HepG2 (cell line): ENCODE data around the gene CIAO2B. TPM values are rescaled to one million over a fixed set of nuclear protein-coding genes. Genes with fewer than 3 reads are reported as not detected.
A peak's percentile ranks its signal among the peaks of the same experiment; 100 is the strongest.

Experiments
- ARID4A ChIP-seq: sonication (generic); formaldehyde crosslinking; IDR thresholded peaks from 2 replicates; pipeline ENCODE4 v1.5.0; 2020; ENCODE audit warnings: mild to moderate bottlenecking, missing genetic modification reagents, borderline replicate concordance
- BHLHE40 ChIP-seq: IDR thresholded peaks from 2 replicates; pipeline ENCODE4 v1.6.1; 2011; ENCODE audit warnings: low read length, improper control_type of control experiment
- BORCS8-MEF2B ChIP-seq: sonication (generic); formaldehyde crosslinking; IDR thresholded peaks from 2 replicates; pipeline ENCODE4 v1.8.0; 2022; ENCODE audit warnings: mild to moderate bottlenecking, missing genetic modification reagents
- EEA1 ChIP-seq: sonication (generic); formaldehyde crosslinking; IDR thresholded peaks from 2 replicates; pipeline ENCODE4 v1.5.1; 2020; ENCODE audit warnings: mild to moderate bottlenecking, missing genetic modification reagents, borderline replicate concordance
- ESRRA ChIP-seq: sonication (generic); formaldehyde crosslinking; IDR thresholded peaks from 2 replicates; pipeline ENCODE4 v1.5.1; 2020; ENCODE audit warnings: mild to moderate bottlenecking, low read depth, missing genetic modification reagents
- KLF13 ChIP-seq: sonication (generic); formaldehyde crosslinking; IDR thresholded peaks from 2 replicates; pipeline ENCODE4 v1.4.0; 2020; ENCODE audit warnings: mild to moderate bottlenecking, missing genetic modification reagents
- MED1 ChIP-seq: sonication (generic); formaldehyde crosslinking; IDR thresholded peaks from 2 replicates; pipeline ENCODE4 v1.4.0; 2020; ENCODE audit warnings: missing genetic modification reagents
- MIER3 ChIP-seq: IDR thresholded peaks from 2 replicates; pipeline ENCODE4 v1.6.1; 2016; ENCODE audit warnings: missing compliant biosample characterization, borderline replicate concordance
- MTF1 ChIP-seq: sonication (generic); formaldehyde crosslinking; IDR thresholded peaks from 2 replicates; pipeline ENCODE4 v1.5.0; 2020; ENCODE audit warnings: missing genetic modification reagents
- NAIF1 ChIP-seq: sonication (generic); formaldehyde crosslinking; IDR thresholded peaks from 2 replicates; pipeline ENCODE4 v1.5.0; 2020; ENCODE audit warnings: mild to moderate bottlenecking, missing genetic modification reagents, borderline replicate concordance
- NCOA1 ChIP-seq: sonication (generic); formaldehyde crosslinking; IDR thresholded peaks from 2 replicates; pipeline ENCODE4 v1.9.0; 2021; ENCODE audit warnings: missing genetic modification reagents
- NCOA2 ChIP-seq: sonication (generic); formaldehyde crosslinking; IDR thresholded peaks from 2 replicates; pipeline ENCODE4 v1.8.0; 2022; ENCODE audit warnings: inconsistent platforms
- REST ChIP-seq, 2 experiments: IDR thresholded peaks; 2 replicates each; pipeline ENCODE4 v1.6.1; 2011 to 2012; ENCODE audit warnings: low read length in 2 of 2, borderline replicate concordance in 1 of 2, low read depth in 1 of 2, mild to moderate bottlenecking in 1 of 2, moderate library complexity in 1 of 2
- SRF ChIP-seq: IDR thresholded peaks from 2 replicates; pipeline ENCODE4 v1.6.1; 2011; ENCODE audit warnings: mild to moderate bottlenecking, low read depth, low read length, moderate library complexity
- SRSF4 ChIP-seq: fragments of 200-400 bp; formaldehyde crosslinking; IDR thresholded peaks from one replicate; pipeline ENCODE4 v1.6.1; 2018; ENCODE audit warnings: mild to moderate bottlenecking, low read depth, low read length, moderate library complexity; ENCODE audit not compliant: poor library complexity, severe bottlenecking
- ZFP1 ChIP-seq: IDR thresholded peaks from 2 replicates; pipeline ENCODE4 v1.6.1; 2016
- ZNF383 ChIP-seq: sonication (generic); formaldehyde crosslinking; IDR thresholded peaks from 2 replicates; pipeline ENCODE4 v1.4.0; 2020; ENCODE audit warnings: missing genetic modification reagents, mild to moderate bottlenecking, borderline replicate concordance
- ZNF530 ChIP-seq: sonication (generic); formaldehyde crosslinking; IDR thresholded peaks from 2 replicates; pipeline ENCODE4 v1.5.0; 2020; ENCODE audit warnings: low read depth, mild to moderate bottlenecking, missing genetic modification reagents
- ZNF557 ChIP-seq: sonication (generic); formaldehyde crosslinking; IDR thresholded peaks from 2 replicates; pipeline ENCODE4 v1.4.0; 2020; ENCODE audit warnings: missing genetic modification reagents
- ZNF672 ChIP-seq: sonication (generic); formaldehyde crosslinking; IDR thresholded peaks from 2 replicates; pipeline ENCODE4 v1.8.1; 2022; ENCODE audit warnings: missing genetic modification reagents
- ZNF737 ChIP-seq: sonication (generic); formaldehyde crosslinking; IDR thresholded peaks from 2 replicates; pipeline ENCODE4 v1.5.0; 2020; ENCODE audit warnings: missing genetic modification reagents, mild to moderate bottlenecking, borderline replicate concordance
- ZNF839 ChIP-seq: sonication (generic); formaldehyde crosslinking; IDR thresholded peaks from 2 replicates; pipeline ENCODE4 v1.4.0; 2020; ENCODE audit warnings: missing genetic modification reagents, mild to moderate bottlenecking, borderline replicate concordance
- polyA plus RNA-seq, 8 experiments: library from polyadenylated mRNA; depleted of rRNA in 3 of 8; stranded (reverse) in 7 of 8; unstranded in 1 of 8; fragments of >200 nt; fragmentation: Illumina TruSeq in 4 of 8; extraction: Trizol in 4 of 8; gene quantifications; 2 replicates each; pipeline versions ENCODE4 v1.2.1 to v1.2.3, GENCODE V29; 2011 to 2016; ENCODE audit warnings: low read depth in 4 of 8, missing spikeins in 1 of 8, mixed read lengths in 1 of 8; ENCODE audit not compliant: insufficient read depth in 1 of 8
- total RNA-seq, 5 experiments: library from RNA; depleted of rRNA; stranded (reverse); fragments of >200 nt; fragmentation: Illumina TruSeq; extraction: Trizol; gene quantifications; 2 replicates each; pipeline ENCODE4 v1.2.3, GENCODE V29; 2016; ENCODE audit warnings: low read depth in 1 of 5

The CIAO2B gene
- total and polyA plus RNA-seq, 2 of the 13 experiments (the other 11 are each of a cell fraction or from before 2014, with no cell fraction given), result 157 to 293 TPM

- TF ChIP-seq ARID4A (no peak; the same call in 1 of the 2 replicates), ESRRA (CRISPR knock-in tag) (0 out of 2 replicates have a peak, but pooled peaks have one; percentile 17), ZNF530 (CRISPR knock-in tag) (no peak), EEA1 (CRISPR knock-in tag) (peak; percentile 51; the same call in 1 of the 2 replicates), BORCS8-MEF2B (peak; percentile 51; the same call in 1 of the 2 replicates), NCOA1 (CRISPR knock-in tag) (no peak; the same call in 1 of the 2 replicates), MTF1 (CRISPR knock-in tag) (no peak), NAIF1 (CRISPR knock-in tag) (no peak), SRF (no peak), ZNF737 (CRISPR knock-in tag) (no peak), ZNF839 (no peak), REST (IDR thresholded peaks at IDR 0.05; ENCODE audit: borderline replicate concordance in 1 of 2, low read depth in 1 of 2, low read length in 2 of 2) (no peak), BHLHE40 (peak; percentile 6; the same call in 1 of the 2 replicates), MED1 (CRISPR knock-in tag) (peak; percentile 86), ZNF557 (CRISPR knock-in tag) (no peak), SRSF4 (no peak), ZNF672 (CRISPR knock-in tag) (no peak), KLF13 (CRISPR knock-in tag) (no peak; the same call in 1 of the 2 replicates), MIER3 (CRISPR knock-in tag) (peak; percentile 84; the same call in 1 of the 2 replicates), NCOA2 (CRISPR knock-in tag) (peak; percentile 84), ZNF383 (peak; percentile 88; the same call in 1 of the 2 replicates), ZFP1 (CRISPR knock-in tag) (no peak)
Measured at GRCh38 chr16:66905633-66906539, 28.3 kb downstream of the CIAO2B start (continued).
